GM19452 (cell line): ENCODE measurements around the gene STK38L.
"Not testable (repeated sequence)": the region's sequence is repeated elsewhere in the genome, so short reads cannot be mapped to it uniquely, and the experiment has no call there.

Experiments used
- ATAC-seq: cut with Tn5 transposase; IDR thresholded peaks from one replicate; pipeline ENCODE4 v1.9.1; 2021; ENCODE audit not compliant: unreplicated experiment

Gene STK38L

GRCh38 chr12:27226407-27226929, 17.6 kb upstream of the STK38L start:
- ATAC-seq = no peak

- no peak for ATAC-seq
Measured at GRCh38 chr12:27229367-27229766, 14.7 kb upstream of the STK38L start.

- not testable (repeated sequence) for ATAC-seq
Measured at GRCh38 chr12:27231374-27231773, 12.7 kb upstream of the STK38L start.

- no peak for ATAC-seq
Measured at GRCh38 chr12:27233814-27234213, 10.3 kb upstream of the STK38L start.

GRCh38 chr12:27236498-27236897, 7.6 kb upstream of the STK38L start:
- ATAC-seq = no peak

GRCh38 chr12:27237790-27238771, 6.0 kb upstream of the STK38L start:
- ATAC-seq = peak; percentile 63

GRCh38 chr12:27243006-27243405, 1.1 kb upstream of the STK38L start:
- no peak for ATAC-seq

- no peak for ATAC-seq
Measured at GRCh38 chr12:27244689-27245488, 803 bp downstream of the STK38L start.

GRCh38 chr12:27246141-27246540, 2.1 kb downstream of the STK38L start:
- ATAC-seq = no peak

- no peak for ATAC-seq
Measured at GRCh38 chr12:27246774-27247173, 2.7 kb downstream of the STK38L start.

- no peak for ATAC-seq
Measured at GRCh38 chr12:27252934-27253333, 8.8 kb downstream of the STK38L start.

GRCh38 chr12:27253347-27253746, 9.3 kb downstream of the STK38L start:
- ATAC-seq = no peak

GRCh38 chr12:27255806-27256205, 11.7 kb downstream of the STK38L start:
- ATAC-seq = no peak

GRCh38 chr12:27257104-27257843, 13.2 kb downstream of the STK38L start:
- ATAC-seq = no peak

- no peak for ATAC-seq
Measured at GRCh38 chr12:27260746-27261145, 16.7 kb downstream of the STK38L start.

- no peak for ATAC-seq
Measured at GRCh38 chr12:27261866-27262265, 17.8 kb downstream of the STK38L start.

GRCh38 chr12:27270148-27270547, 26.1 kb downstream of the STK38L start:
- ATAC-seq = no peak

GRCh38 chr12:27271206-27271605, 27.1 kb downstream of the STK38L start:
- ATAC-seq = no peak

GRCh38 chr12:27272373-27273028, 28.4 kb downstream of the STK38L start:
- ATAC-seq = no peak

GRCh38 chr12:27273114-27273513, 29.0 kb downstream of the STK38L start:
- ATAC-seq = no peak
